K562 (cell line): ENCODE measurements around the gene KCTD4.

ENCODE experiments used
- EGR1 ChIP-seq: fragments of 450-650 bp; conservative IDR thresholded peaks from 2 replicates; pipeline ENCODE4 v1.6.1; 2017; ENCODE audit warnings: mild to moderate bottlenecking
- ELF4 ChIP-seq: fragments of 450-650 bp; formaldehyde crosslinking; IDR thresholded peaks from 2 replicates; pipeline ENCODE4 v1.4.0; 2022; ENCODE audit warnings: missing genetic modification characterization
- EZH2 ChIP-seq: IDR thresholded peaks from 2 replicates; pipeline ENCODE4 v1.6.1; 2012; ENCODE audit warnings: low read depth, mild to moderate bottlenecking, inconsistent platforms, low read length, borderline replicate concordance
- HNRNPL ChIP-seq: fragments of 200-400 bp; formaldehyde crosslinking; IDR thresholded peaks from 2 replicates; pipeline ENCODE4 v1.6.1; 2017; ENCODE audit warnings: low read depth, mild to moderate bottlenecking, low read length
- KDM4B ChIP-seq, 2 experiments: fragments of 450-650 bp in 1 of 2; sonication (generic) in 1 of 2; IDR thresholded peaks; 2 replicates each; pipeline ENCODE4 v1.6.1; 2016 to 2017; ENCODE audit warnings: borderline replicate concordance in 2 of 2, antibody characterized with exemption in 1 of 2, low read depth in 1 of 2, mild to moderate bottlenecking in 1 of 2
- MTA2 ChIP-seq: fragments of 450-650 bp; IDR thresholded peaks from 2 replicates; pipeline ENCODE4 v1.6.1; 2016; ENCODE audit warnings: low read depth
- RFX1 ChIP-seq: fragments of 450-650 bp; IDR thresholded peaks from 2 replicates; pipeline ENCODE4 v1.6.1; 2016; ENCODE audit warnings: mild to moderate bottlenecking, moderate library complexity
- ZNF24 ChIP-seq: fragments of 450-650 bp; IDR thresholded peaks from 2 replicates; pipeline ENCODE4 v1.6.1; 2016
- TF ChIP-seq, protein P1 (sequence below): sonication (generic); formaldehyde crosslinking; IDR thresholded peaks from 2 replicates; pipeline ENCODE4 v1.8.0; 2023; ENCODE audit warnings: missing genetic modification reagents, mild to moderate bottlenecking, borderline replicate concordance
- TF ChIP-seq, protein P2 (sequence below): sonication (generic); formaldehyde crosslinking; IDR thresholded peaks from 2 replicates; pipeline ENCODE4 v1.8.0; 2023; ENCODE audit warnings: mild to moderate bottlenecking, missing genetic modification reagents
- TF ChIP-seq, protein P3 (sequence below): fragments of 250-450 bp; sonication (Bioruptor Pico); IDR thresholded peaks from 2 replicates; pipeline ENCODE4 v1.8.0; 2021; ENCODE audit warnings: moderate library complexity, mild to moderate bottlenecking, inconsistent platforms
- TF ChIP-seq, protein P4 (sequence below), 3 experiments: IDR thresholded peaks in 2 of 3; conservative IDR thresholded peaks in 1 of 3; 2 replicates each; pipeline ENCODE4 v1.5.1; 2011 to 2012; ENCODE audit warnings: low read length in 3 of 3, mild to moderate bottlenecking in 3 of 3, control low read depth in 2 of 3, improper control_type of control experiment in 1 of 3, inconsistent platforms in 1 of 3, low read depth in 1 of 3, mixed read lengths in 1 of 3, moderate library complexity in 1 of 3; ENCODE audit not compliant: insufficient read depth in 2 of 3
- TF ChIP-seq, protein P5 (sequence below): fragments of 150-350 bp; conservative IDR thresholded peaks from 2 replicates; pipeline ENCODE4 v1.6.1; 2014; ENCODE audit warnings: low read length

DNA sequence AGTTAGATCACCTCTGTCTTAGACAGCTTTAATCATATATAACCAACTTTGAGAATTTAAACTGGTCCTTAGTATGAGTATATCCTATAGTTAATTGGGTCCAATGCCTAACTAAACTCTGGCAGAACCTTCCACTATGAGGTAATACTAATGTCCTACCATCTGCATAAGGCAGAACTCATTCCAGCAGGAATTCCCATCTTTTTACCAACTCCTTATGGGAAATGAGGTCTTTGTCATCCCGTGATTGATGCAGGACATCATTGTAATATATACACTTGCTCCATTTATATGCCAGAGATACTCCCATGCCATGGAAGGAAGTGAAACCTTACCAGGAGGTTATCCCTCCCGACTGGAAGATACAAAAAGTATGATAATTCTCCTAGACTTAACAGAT, 2.8 kb downstream of the KCTD4 start:
- TF ChIP-seq, protein P1, sequence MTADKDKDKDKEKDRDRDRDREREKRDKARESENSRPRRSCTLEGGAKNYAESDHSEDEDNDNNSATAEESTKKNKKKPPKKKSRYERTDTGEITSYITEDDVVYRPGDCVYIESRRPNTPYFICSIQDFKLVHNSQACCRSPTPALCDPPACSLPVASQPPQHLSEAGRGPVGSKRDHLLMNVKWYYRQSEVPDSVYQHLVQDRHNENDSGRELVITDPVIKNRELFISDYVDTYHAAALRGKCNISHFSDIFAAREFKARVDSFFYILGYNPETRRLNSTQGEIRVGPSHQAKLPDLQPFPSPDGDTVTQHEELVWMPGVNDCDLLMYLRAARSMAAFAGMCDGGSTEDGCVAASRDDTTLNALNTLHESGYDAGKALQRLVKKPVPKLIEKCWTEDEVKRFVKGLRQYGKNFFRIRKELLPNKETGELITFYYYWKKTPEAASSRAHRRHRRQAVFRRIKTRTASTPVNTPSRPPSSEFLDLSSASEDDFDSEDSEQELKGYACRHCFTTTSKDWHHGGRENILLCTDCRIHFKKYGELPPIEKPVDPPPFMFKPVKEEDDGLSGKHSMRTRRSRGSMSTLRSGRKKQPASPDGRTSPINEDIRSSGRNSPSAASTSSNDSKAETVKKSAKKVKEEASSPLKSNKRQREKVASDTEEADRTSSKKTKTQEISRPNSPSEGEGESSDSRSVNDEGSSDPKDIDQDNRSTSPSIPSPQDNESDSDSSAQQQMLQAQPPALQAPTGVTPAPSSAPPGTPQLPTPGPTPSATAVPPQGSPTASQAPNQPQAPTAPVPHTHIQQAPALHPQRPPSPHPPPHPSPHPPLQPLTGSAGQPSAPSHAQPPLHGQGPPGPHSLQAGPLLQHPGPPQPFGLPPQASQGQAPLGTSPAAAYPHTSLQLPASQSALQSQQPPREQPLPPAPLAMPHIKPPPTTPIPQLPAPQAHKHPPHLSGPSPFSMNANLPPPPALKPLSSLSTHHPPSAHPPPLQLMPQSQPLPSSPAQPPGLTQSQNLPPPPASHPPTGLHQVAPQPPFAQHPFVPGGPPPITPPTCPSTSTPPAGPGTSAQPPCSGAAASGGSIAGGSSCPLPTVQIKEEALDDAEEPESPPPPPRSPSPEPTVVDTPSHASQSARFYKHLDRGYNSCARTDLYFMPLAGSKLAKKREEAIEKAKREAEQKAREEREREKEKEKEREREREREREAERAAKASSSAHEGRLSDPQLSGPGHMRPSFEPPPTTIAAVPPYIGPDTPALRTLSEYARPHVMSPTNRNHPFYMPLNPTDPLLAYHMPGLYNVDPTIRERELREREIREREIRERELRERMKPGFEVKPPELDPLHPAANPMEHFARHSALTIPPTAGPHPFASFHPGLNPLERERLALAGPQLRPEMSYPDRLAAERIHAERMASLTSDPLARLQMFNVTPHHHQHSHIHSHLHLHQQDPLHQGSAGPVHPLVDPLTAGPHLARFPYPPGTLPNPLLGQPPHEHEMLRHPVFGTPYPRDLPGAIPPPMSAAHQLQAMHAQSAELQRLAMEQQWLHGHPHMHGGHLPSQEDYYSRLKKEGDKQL (CRISPR knock-in tag), result no peak
- TF ChIP-seq, protein P2, sequence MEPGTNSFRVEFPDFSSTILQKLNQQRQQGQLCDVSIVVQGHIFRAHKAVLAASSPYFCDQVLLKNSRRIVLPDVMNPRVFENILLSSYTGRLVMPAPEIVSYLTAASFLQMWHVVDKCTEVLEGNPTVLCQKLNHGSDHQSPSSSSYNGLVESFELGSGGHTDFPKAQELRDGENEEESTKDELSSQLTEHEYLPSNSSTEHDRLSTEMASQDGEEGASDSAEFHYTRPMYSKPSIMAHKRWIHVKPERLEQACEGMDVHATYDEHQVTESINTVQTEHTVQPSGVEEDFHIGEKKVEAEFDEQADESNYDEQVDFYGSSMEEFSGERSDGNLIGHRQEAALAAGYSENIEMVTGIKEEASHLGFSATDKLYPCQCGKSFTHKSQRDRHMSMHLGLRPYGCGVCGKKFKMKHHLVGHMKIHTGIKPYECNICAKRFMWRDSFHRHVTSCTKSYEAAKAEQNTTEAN (CRISPR knock-in tag), result no peak
- TF ChIP-seq EZH2 (no peak), EGR1 (no peak), MTA2 (no peak), KDM4B (IDR thresholded peaks at IDR 0.05; ENCODE audit: borderline replicate concordance in 2 of 2, low read depth in 1 of 2) (no peak), ZNF24 (no peak), HNRNPL (no peak), ELF4 (CRISPR knock-in tag) (no peak), RFX1 (no peak)
- TF ChIP-seq, protein P3, sequence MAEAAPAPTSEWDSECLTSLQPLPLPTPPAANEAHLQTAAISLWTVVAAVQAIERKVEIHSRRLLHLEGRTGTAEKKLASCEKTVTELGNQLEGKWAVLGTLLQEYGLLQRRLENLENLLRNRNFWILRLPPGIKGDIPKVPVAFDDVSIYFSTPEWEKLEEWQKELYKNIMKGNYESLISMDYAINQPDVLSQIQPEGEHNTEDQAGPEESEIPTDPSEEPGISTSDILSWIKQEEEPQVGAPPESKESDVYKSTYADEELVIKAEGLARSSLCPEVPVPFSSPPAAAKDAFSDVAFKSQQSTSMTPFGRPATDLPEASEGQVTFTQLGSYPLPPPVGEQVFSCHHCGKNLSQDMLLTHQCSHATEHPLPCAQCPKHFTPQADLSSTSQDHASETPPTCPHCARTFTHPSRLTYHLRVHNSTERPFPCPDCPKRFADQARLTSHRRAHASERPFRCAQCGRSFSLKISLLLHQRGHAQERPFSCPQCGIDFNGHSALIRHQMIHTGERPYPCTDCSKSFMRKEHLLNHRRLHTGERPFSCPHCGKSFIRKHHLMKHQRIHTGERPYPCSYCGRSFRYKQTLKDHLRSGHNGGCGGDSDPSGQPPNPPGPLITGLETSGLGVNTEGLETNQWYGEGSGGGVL (CRISPR knock-in tag), result no peak
- TF ChIP-seq, protein P4, sequence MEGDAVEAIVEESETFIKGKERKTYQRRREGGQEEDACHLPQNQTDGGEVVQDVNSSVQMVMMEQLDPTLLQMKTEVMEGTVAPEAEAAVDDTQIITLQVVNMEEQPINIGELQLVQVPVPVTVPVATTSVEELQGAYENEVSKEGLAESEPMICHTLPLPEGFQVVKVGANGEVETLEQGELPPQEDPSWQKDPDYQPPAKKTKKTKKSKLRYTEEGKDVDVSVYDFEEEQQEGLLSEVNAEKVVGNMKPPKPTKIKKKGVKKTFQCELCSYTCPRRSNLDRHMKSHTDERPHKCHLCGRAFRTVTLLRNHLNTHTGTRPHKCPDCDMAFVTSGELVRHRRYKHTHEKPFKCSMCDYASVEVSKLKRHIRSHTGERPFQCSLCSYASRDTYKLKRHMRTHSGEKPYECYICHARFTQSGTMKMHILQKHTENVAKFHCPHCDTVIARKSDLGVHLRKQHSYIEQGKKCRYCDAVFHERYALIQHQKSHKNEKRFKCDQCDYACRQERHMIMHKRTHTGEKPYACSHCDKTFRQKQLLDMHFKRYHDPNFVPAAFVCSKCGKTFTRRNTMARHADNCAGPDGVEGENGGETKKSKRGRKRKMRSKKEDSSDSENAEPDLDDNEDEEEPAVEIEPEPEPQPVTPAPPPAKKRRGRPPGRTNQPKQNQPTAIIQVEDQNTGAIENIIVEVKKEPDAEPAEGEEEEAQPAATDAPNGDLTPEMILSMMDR (IDR thresholded peaks at IDR 0.05 in 2 of 3, conservative IDR thresholded peaks at IDR 0.05 in 1 of 3; ENCODE audit: insufficient read depth in 2 of 3, low read depth in 1 of 3, low read length in 3 of 3), result no peak
- TF ChIP-seq, protein P5, sequence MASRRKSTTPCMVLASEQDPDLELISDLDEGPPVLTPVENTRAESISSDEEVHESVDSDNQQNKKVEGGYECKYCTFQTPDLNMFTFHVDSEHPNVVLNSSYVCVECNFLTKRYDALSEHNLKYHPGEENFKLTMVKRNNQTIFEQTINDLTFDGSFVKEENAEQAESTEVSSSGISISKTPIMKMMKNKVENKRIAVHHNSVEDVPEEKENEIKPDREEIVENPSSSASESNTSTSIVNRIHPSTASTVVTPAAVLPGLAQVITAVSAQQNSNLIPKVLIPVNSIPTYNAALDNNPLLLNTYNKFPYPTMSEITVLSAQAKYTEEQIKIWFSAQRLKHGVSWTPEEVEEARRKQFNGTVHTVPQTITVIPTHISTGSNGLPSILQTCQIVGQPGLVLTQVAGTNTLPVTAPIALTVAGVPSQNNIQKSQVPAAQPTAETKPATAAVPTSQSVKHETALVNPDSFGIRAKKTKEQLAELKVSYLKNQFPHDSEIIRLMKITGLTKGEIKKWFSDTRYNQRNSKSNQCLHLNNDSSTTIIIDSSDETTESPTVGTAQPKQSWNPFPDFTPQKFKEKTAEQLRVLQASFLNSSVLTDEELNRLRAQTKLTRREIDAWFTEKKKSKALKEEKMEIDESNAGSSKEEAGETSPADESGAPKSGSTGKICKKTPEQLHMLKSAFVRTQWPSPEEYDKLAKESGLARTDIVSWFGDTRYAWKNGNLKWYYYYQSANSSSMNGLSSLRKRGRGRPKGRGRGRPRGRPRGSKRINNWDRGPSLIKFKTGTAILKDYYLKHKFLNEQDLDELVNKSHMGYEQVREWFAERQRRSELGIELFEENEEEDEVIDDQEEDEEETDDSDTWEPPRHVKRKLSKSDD, result no peak
